GM21360 (cell line): Measurements from ENCODE around the gene RTF1.

Experiments used
- ATAC-seq: cut with Tn5 transposase; IDR thresholded peaks from one replicate; pipeline ENCODE4 v1.9.1; 2021; ENCODE audit warnings: mild to moderate bottlenecking, moderate library complexity; ENCODE audit not compliant: unreplicated experiment

RTF1 gene

DNA sequence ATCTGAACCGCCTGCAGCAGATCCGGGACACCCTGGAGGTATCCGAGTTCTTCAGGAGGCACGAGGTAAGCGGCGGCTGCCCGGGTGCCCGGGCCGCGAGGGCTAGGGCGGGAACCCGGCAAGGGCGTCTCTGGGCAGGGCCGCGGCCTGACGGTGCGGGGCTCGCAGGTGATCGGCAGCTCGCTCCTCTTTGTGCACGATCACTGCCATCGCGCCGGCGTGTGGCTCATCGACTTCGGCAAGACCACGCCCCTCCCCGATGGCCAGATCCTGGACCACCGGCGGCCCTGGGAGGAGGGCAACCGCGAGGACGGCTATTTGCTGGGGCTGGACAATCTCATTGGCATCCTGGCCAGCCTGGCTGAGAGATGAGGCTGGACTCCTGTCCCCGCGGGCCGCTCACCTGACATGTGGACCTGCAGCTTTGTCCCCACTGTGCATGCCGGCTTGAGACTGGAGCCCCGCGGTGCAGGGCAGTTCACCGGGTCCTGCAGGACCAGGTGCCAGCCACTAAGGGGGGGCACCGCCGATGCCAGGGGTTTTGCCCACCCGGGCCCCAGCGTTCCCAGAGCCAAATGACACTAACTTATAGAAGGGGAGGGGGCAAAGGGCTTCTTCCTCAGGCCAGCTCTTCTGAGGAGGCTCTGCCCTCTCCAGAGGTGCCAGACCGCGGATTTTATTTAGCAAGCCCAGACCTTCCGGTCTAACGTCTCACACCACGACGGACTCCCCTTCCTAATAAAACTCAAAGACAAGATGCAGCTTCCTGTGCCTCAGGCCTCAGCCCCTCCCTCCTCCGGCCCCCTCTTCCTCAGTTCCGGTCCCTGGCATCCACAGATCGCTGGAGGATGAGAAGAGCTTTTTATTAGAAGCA is 86.1 kb downstream of the RTF1 start:
- no peak for ATAC-seq

- ATAC-seq: no peak
Measured at GRCh38 chr15:41503669-41504010, 86.7 kb downstream of the RTF1 start.

DNA sequence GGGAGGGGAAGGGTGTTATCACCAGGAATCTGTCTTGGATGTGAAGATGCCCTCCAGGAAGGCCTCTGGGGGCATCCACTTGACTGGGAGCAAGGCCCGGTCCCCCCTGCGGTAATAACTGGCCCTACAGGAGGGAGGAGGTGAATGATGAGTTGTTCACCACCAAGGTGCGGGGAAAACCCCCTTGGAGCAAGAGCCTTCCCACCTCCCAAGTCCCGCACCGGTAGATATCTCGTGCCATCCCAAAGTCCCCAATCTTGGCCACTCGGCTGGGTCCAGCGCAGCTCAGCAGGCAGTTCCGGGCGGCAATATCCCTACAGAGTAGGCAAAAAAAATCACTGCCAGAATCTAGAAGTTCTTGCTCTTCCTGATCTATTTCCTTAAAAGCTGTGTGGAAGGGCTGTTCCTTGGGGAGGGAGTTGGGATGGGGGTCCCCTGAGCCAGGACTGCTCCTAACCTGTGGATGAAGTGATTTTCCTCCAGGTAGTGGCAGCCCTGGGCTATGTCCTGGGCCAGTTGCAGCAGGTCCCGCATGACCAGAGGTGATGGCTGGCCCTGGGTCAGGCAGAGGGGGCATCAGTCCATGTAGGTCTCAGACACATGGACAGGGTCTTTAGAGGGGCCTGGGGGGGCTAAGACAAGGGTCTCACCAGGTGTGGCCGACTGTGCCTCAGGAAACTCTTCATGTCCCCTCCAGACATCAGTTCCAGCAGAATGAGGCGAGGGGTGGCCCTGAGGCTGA is 88.0 kb downstream of the RTF1 start:
- no peak for ATAC-seq

GRCh38 chr15:41505776-41506175 is 88.9 kb downstream of the RTF1 start:
- ATAC-seq: no peak

DNA sequence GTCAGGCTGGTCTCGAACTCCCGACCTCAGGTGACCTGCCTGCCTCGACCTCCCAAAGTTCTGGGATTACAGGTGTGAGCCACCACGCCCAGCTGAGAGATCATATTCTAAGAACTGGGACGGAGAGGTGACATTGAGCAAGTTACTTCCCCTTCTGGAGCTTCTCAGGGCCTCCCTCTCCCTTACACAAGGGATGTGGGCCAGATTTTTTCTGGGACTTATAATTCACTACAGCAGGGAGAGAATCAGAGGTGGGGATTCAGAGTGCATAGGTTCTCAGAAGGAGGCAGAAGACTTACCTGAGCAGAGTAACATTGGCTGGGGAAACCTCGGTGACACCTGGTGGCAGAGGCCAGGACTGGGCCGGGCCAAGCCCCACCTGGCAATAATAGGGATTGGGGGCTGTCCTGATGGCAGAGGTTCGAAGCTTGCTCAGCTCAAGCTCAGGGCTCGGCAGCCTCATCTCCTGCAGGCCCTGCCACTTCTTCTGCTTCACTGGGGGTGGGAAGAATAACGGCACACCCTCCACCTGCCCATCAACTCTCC is 90.0 kb downstream of the RTF1 start:
- ATAC-seq: no peak

DNA sequence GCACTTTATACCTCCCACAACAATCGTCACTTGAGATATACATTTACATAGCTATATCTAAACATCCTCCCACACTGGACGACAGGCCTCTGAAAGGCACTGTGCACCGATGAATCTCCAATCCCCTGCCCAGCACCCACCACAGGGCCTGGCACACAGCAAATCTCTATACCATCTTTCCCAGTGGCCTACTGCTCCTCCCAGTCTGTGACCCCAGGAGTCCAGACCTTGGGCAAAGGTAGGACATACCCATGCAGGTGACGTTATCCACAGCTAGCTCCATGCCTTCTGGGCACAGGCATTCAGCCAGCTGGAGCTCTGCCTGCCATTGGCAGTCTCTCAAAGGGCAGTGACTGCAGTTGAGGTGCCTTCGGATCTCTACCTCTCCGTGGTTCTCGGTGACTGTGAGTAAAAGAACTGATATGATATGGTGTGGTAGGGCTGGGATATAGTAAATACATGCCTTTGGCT is 91.0 kb downstream of the RTF1 start:
- ATAC-seq: no peak

- ATAC-seq: no peak
Measured at GRCh38 chr15:41510728-41511127, 93.8 kb downstream of the RTF1 start.

DNA sequence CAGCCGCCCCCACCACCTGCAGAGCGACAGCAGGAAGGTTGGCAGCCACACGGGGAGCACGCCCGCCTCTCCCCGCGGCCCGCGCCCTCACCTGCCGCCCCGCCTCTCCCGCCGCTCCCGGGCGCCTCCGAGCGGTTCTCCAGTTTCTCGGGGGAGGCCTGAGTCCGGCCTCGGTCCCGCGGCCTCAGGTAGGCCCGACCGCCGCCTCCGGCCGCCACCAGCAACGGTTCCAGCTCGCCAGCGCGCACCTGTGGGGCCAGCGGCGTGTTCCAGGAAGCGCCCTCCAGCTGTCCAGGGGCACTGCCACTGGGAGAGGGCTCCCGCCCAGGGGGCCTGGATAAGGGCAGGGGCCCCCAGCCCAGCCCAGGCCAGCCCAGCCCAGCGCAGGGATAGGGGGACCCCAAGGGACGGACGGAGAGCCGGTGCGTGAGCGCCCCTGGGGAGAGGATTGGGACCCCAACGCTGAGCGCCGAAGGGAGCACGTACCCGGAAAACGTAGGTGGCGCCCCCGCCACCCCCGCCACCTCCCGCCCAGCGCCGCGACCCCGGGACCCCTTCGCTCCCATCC is 94.5 kb downstream of the RTF1 start:
- ATAC-seq: no peak

GRCh38 chr15:41511899-41512369 is 95.0 kb downstream of the RTF1 start:
- no peak for ATAC-seq

GRCh38 chr15:41512512-41512939 is 95.6 kb downstream of the RTF1 start:
- no peak for ATAC-seq

DNA sequence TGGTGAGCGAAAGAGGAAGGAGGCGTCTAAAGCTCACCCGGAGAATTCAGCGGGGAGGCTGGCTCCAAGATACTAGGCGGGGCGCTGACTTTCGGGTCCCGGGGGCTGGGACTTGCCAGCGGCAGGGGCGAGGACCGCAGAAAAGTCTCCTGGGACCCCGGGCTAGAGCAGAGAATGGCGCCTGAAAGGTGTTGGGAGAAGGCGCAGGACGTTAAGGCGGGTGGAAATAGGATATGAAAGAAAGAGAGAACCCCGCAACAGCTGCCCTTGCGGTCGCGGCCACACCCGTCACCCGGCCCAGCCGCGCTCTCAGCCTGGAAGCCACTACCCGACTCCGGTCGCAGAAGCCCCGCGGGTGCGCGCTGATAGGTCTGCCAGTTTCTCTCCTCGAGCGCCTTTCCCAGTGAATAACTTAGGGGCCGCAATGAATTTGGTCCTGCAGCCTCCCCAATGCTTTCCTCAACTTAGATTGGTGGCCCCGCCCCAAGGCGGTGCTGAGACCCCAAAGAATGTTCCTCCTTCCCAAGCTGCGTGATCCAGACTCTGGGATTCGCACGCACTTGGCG is 96.1 kb downstream of the RTF1 start:
- ATAC-seq: no peak

GRCh38 chr15:41513506-41514227 is 96.8 kb downstream of the RTF1 start, which contains the start of gene LTK:
TSS of gene LTK (minus strand) at chr15:41513827. CDS start at chr15:41513709, 118 bp downstream.
- ATAC-seq: no peak

- no peak for ATAC-seq
Measured at GRCh38 chr15:41517895-41518449, 101.1 kb downstream of the RTF1 start.

DNA sequence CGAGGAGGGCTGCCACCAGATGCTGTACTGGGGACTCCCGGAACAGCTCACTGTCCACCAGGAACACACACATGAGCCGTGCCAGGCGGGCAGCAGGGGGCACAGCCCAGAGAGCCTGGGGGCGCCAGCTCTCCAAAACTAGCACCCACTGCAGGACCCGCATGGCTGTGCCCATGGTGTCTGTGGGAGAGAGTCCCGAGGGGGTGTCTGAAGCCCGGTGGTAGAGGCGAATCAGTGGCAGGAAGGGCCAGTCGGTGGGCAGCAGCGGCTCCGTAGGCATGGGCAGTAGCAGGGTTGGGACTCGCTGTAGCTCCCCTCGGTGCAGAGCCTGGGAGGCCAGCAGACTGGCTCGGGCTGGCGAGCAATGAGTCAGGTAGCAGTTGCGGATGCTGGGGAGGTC is 103.7 kb downstream of the RTF1 start:
- no peak for ATAC-seq

- ATAC-seq: no peak
Measured at GRCh38 chr15:41521614-41522013, 104.7 kb downstream of the RTF1 start.

- no peak for ATAC-seq
Measured at GRCh38 chr15:41523097-41523496, 106.2 kb downstream of the RTF1 start.

DNA sequence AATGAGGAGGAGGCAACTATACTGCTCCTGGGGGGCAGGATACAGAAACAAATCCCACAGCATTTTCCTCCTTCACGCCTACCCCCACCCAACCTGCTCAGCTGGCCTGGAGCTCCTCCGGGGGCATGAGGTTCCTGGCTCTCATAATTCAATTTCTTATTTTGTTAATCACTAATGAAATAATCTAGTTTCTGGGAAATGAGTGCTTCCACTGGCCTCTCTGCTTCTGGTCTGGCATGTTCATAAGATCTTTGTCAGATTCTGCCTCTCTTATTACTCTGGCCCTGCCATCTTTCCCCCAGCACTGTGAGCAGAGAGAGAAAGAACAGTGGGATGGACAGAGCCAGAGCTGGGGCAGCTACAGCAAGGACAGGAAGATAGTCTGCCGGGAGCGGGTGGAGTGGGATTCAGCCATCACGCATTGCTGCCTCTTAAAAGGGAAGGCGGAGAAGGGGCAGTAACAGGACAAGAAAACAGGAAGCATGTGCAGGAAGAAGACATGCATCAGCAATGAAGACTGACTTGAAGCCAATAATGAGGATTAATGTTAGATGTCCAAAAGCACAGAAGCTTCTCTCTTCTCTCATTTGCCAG is 113.6 kb downstream of the RTF1 start:
- no peak for ATAC-seq
